Activated T-cell treated with anti-CD3 and anti-CD28 coated beads for 4 hours (primary cell): ENCODE data around the gene PLCB2.
A peak's percentile ranks its signal among the peaks of the same experiment; 100 is the strongest.

Experiments used
- DNase-seq: peaks from one replicate; pipeline ENCODE4 v3.0.0-alpha.2; 2020

Gene PLCB2

GRCh38 chr15:40283615-40284300 is 24.0 kb downstream of the PLCB2 start:
- no peak for DNase-seq

- no peak for DNase-seq
These were observed 24.7 kb downstream of the PLCB2 start, which contains the start of gene ANKRD63 for GRCh38 chr15:40282869-40283614. TSS of gene ANKRD63 (minus strand) at chr15:40283064. CDS start at chr15:40282586, 478 bp downstream.

GRCh38 chr15:40282147-40282868 is 25.4 kb downstream of the PLCB2 start:
- DNase-seq, result no peak

- DNase-seq, result no peak
These were observed 26.0 kb downstream of the PLCB2 start for GRCh38 chr15:40281801-40282146.

- DNase-seq, result no peak
These were observed 26.5 kb downstream of the PLCB2 start for GRCh38 chr15:40281057-40281800.

- no peak for DNase-seq
These were observed 27.3 kb downstream of the PLCB2 start for GRCh38 chr15:40280260-40281056.

- peak; percentile 62 for DNase-seq
These were observed 28.1 kb downstream of the PLCB2 start for GRCh38 chr15:40279437-40280141.

- no peak for DNase-seq
These were observed 29.7 kb downstream of the PLCB2 start for GRCh38 chr15:40278026-40278425.

- DNase-seq, result no peak
These were observed 30.3 kb downstream of the PLCB2 start for GRCh38 chr15:40277471-40277870.

- DNase-seq, result no peak
These were observed 30.8 kb downstream of the PLCB2 start for GRCh38 chr15:40276927-40277326.

GRCh38 chr15:40275954-40276353 is 31.8 kb downstream of the PLCB2 start:
- no peak for DNase-seq

- DNase-seq, result no peak
These were observed 32.2 kb downstream of the PLCB2 start for GRCh38 chr15:40275523-40275922.

- peak; percentile 86 for DNase-seq
These were observed 33.1 kb downstream of the PLCB2 start for GRCh38 chr15:40274350-40275274.

- DNase-seq, result no peak
These were observed 34.3 kb downstream of the PLCB2 start for GRCh38 chr15:40273428-40273827.

GRCh38 chr15:40272485-40273056 is 35.2 kb downstream of the PLCB2 start:
- no peak for DNase-seq

GRCh38 chr15:40271685-40272484 is 35.9 kb downstream of the PLCB2 start:
- no peak for DNase-seq

GRCh38 chr15:40270246-40270995 is 37.3 kb downstream of the PLCB2 start:
- DNase-seq, result no peak

- DNase-seq, result no peak
These were observed 38.1 kb downstream of the PLCB2 start for GRCh38 chr15:40269604-40270003.
